ENCODE measurements around the gene NPC2. TPM values are rescaled to one million over a fixed set of nuclear protein-coding genes. Genes with fewer than 3 reads are reported as not detected.
A peak's percentile ranks its signal among the peaks of the same experiment; 100 is the strongest.

The NPC2 gene
- total and polyA plus RNA-seq, 2 donors (not counting 3 experiments of a cell fraction or from before 2014, with no cell fraction given), result 203 to 406 TPM

GRCh38 chr14:74480046-74480445 is 13.1 kb downstream of the NPC2 start:
- dilution Hi-C loops (cut with MboI; ENCODE audit: extremely low pct_ligation_motif_present, low sequenced_read_pairs) (no loop called here), intact Hi-C loops (cut with micrococcal nuclease) (no loop called here)
- TF ChIP-seq FOS (IDR thresholded peaks at IDR 0.05; ENCODE audit: borderline replicate concordance, insufficient read depth, low read length) (no peak), POLR2AphosphoS5 (IDR thresholded peaks at IDR 0.05; ENCODE audit: insufficient read depth, low read depth, low read length) (no peak), JUN (IDR thresholded peaks at IDR 0.05; ENCODE audit: borderline replicate concordance, insufficient read depth, insufficient read length, low read depth) (no peak), MAX (IDR thresholded peaks at IDR 0.05; ENCODE audit: insufficient read depth, insufficient read length) (no peak), POLR2A (IDR thresholded peaks at IDR 0.05; ENCODE audit: low read depth, low read length) (no peak), MYC (IDR thresholded peaks at IDR 0.05; ENCODE audit: low read depth, low read length) (no peak)
- no peak overlapping the region for H2AFZ ChIP-seq (ENCODE audit: low read depth, low read length)
- no peaks in the 10 kb centered on the region for H3K9me1 ChIP-seq (replicated peaks; ENCODE audit: control insufficient read depth, extremely low read depth, insufficient read depth, low read length)
- ChIA-PET POLR2A (no interaction called here), CTCF (interaction anchor here (1.0 to 4.3 kb wide), 8 partner anchors 21 to 186 kb away, joined by 3 to 55 read pairs (median 12); no protein-coding TSS in a partner anchor)
- TSS peak; percentile 55 for BruUV-seq (replicated peaks)
- no peaks in the 10 kb centered on the region for H4K20me1 ChIP-seq (replicated peaks; ENCODE audit: control insufficient read depth, extremely low read depth, insufficient read depth, low read length)
- H3K9ac ChIP-seq (replicated peaks; ENCODE audit: extremely low read depth, insufficient read depth, low read length), result no peak overlapping the region
- H3K36me3 ChIP-seq (ENCODE audit: control insufficient read depth in 2 of 2, extremely low read depth in 1 of 2, insufficient read depth in 2 of 2, low read length in 2 of 2), result peaks cover 14 to 16% of the 10 kb centered on the region in 2 experiments
- H3K9me3 ChIP-seq (replicated peaks; ENCODE audit: control insufficient read depth, insufficient read depth, low read length), result no peaks in the 10 kb centered on the region
- no peak overlapping the region for H3K4me2 ChIP-seq (ENCODE audit: insufficient read depth, low read length)
- no peak for DNase-seq (ENCODE audit: low read depth, low spot score)
- peaks cover 5% of the 10 kb centered on the region for H3K4me1 ChIP-seq (ENCODE audit: control insufficient read depth, extremely low read depth, insufficient read depth, low read length)
- no peaks in the 10 kb centered on the region for H3K79me2 ChIP-seq (ENCODE audit: control insufficient read depth, insufficient read depth, low read length)
- no peak overlapping the region for H3K27ac ChIP-seq (ENCODE audit: insufficient read depth, low read depth, low read length)
- no peak for FAIRE-seq
- H3K4me3 ChIP-seq (replicated peaks in 1 of 3; ENCODE audit: insufficient read depth in 1 of 3, low read depth in 1 of 3, low read length in 3 of 3), result no peak overlapping the region
- no peaks in the 10 kb centered on the region for H3K27me3 ChIP-seq (ENCODE audit: control insufficient read depth in 2 of 2, insufficient read depth in 2 of 2, low read length in 2 of 2)

- ChIA-PET CTCF (interaction anchor here (0.6 to 4.3 kb wide), 19 partner anchors 9 to 185 kb away, joined by 3 to 55 read pairs (median 4); partner anchors contain the start of genes ISCA2 and NPC2), POLR2A (no interaction called here)
- H3K9ac ChIP-seq (replicated peaks; ENCODE audit: extremely low read depth, insufficient read depth, low read length), result no peak overlapping the region
- FAIRE-seq (peak; percentile 87), DNase-seq (ENCODE audit: low read depth, low spot score) (peak; percentile 67)
- dilution Hi-C loops (cut with MboI; ENCODE audit: extremely low pct_ligation_motif_present, low sequenced_read_pairs) (no loop called here), intact Hi-C loops (cut with micrococcal nuclease) (loop anchor here (1.0 kb wide), 4 partner anchors 20 to 271 kb away; no protein-coding TSS in a partner anchor)
- H3K4me2 ChIP-seq (ENCODE audit: insufficient read depth, low read length), result no peak overlapping the region
- no peak for TF ChIP-seq POLR2AphosphoS5 (IDR thresholded peaks at IDR 0.05; ENCODE audit: insufficient read depth, low read depth, low read length)
- TF ChIP-seq CTCF (IDR thresholded peaks at IDR 0.05; ENCODE audit: extremely low read depth in 1 of 2, insufficient read depth in 1 of 2, low read depth in 1 of 2, low read length in 2 of 2), result peak; percentile 77 to 78
- H3K27me3 ChIP-seq (ENCODE audit: control insufficient read depth in 2 of 2, insufficient read depth in 2 of 2, low read length in 2 of 2), result no peaks in the 10 kb centered on the region
- H3K4me1 ChIP-seq (ENCODE audit: control insufficient read depth, extremely low read depth, insufficient read depth, low read length), result peaks cover 5% of the 10 kb centered on the region
- H3K4me3 ChIP-seq (replicated peaks in 1 of 3; ENCODE audit: insufficient read depth in 1 of 3, low read depth in 1 of 3, low read length in 3 of 3), result no peak overlapping the region
- BruUV-seq (replicated peaks), result no TSS peak
- no peaks in the 10 kb centered on the region for H3K79me2 ChIP-seq (ENCODE audit: control insufficient read depth, insufficient read depth, low read length)
- H4K20me1 ChIP-seq (replicated peaks; ENCODE audit: control insufficient read depth, extremely low read depth, insufficient read depth, low read length), result no peaks in the 10 kb centered on the region
- H3K9me1 ChIP-seq (replicated peaks; ENCODE audit: control insufficient read depth, extremely low read depth, insufficient read depth, low read length), result no peaks in the 10 kb centered on the region
- H3K9me3 ChIP-seq (replicated peaks; ENCODE audit: control insufficient read depth, insufficient read depth, low read length), result no peaks in the 10 kb centered on the region
- H3K27ac ChIP-seq (ENCODE audit: insufficient read depth, low read depth, low read length), result no peak overlapping the region
- no peak overlapping the region for H2AFZ ChIP-seq (ENCODE audit: low read depth, low read length)
- H3K36me3 ChIP-seq (ENCODE audit: control insufficient read depth in 2 of 2, extremely low read depth in 1 of 2, insufficient read depth in 2 of 2, low read length in 2 of 2), result peaks cover 16% of the 10 kb centered on the region in 2 experiments
These were observed 14.0 kb downstream of the NPC2 start for GRCh38 chr14:74478996-74479635.
